Measurements from ENCODE around the gene HPS4.

DNA sequence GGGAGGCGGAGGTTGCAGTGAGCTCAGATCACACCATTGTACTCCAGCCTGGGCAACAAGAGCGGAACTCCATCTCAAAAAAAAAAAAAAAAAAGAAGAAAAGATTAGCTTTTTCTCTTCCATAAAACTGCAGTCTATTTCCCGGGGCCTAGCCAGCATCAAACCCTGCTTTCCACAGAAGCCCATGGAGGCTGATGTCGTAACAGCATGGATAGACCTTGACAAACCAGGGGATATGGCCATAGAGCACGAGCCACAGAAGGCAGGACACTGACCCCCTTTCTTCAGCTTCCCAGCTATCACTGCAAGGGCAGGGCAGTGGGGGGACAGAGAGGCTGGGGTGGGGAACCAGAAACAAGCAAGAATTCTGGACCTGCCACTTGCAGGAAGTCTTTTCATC is 21.5 kb downstream of the HPS4 start:
- no peak for TF ChIP-seq CTCF (IDR thresholded peaks at IDR 0.05)
- TF ChIP-seq POLR2A (IDR thresholded peaks at IDR 0.05): no peak

Measured in heart left ventricle (tissue), 13 donors.